ENCODE results near the gene CPLX1. TPM values are rescaled to one million over a fixed set of nuclear protein-coding genes. Genes with fewer than 3 reads are reported as not detected.

Gene CPLX1
- total RNA-seq, 1 donor = not detected

DNA sequence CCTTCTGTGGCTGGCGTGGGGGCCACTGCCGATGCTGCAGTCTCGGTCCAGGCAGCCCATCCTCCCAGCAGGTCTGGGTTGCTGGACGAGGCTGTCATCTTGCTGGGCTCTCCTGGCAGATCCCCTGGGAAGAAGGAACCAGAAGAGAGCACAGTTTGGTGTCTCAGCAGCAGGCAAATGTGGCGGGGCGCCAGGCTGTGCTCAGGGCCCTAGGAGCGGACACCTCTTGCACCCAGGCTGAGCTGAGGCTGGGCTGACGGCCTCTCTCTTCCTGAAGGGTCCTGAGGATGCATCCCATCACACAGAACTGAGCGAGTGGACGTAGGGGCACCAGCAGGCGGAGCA, 39.2 kb upstream of the CPLX1 start:
- TF ChIP-seq CTCF (IDR thresholded peaks at IDR 0.05; ENCODE audit: insufficient read depth, low read depth, low read length) = no peak

DNA sequence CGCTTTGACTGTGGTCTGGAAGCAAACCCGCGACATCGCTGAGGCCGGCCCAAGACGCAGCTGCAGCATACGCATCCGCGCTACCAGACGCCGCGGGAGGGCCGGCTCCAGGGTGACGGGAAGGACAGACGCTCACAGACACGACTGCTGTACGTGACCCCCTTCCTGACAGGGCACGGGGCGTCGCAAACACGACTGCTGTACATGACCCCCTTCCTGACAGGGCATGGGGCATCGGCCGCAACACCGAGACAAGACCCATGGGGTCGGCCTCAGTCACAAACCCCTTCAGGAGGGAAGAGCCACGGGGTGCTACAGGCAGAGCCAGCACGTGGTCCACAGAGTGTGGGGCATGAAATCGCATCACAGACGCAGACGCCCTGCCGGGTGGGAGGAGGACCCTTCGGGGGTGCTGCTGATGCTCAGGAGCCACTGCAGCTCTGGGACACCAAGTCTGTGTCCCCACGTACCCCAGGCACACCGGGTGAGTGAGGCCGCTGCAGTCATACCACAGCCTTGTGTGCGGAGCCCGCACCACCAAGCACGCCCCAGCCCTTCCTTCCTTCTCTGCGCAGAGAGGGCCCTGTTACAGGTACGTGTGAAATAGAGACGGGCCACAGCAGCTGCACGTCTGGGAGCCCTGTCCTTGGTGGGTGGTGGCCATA, 38.7 kb upstream of the CPLX1 start:
- no peak for DNase-seq (ENCODE audit: low read depth)
- H3K4me3 ChIP-seq (ENCODE audit: low read depth, low read length) = no peak overlapping the region
- TF ChIP-seq CTCF (IDR thresholded peaks at IDR 0.05; ENCODE audit: insufficient read depth, low read depth, low read length) = no peak

More for the DNA sequence above, 39.2 kb upstream of the CPLX1 start:
- DNase-seq (ENCODE audit: low read depth) = no peak
- no peak overlapping the region for H3K4me3 ChIP-seq (ENCODE audit: low read depth, low read length)

GRCh38 chr4:860561-860960, 34.6 kb upstream of the CPLX1 start:
- TF ChIP-seq CTCF (IDR thresholded peaks at IDR 0.05; ENCODE audit: insufficient read depth, low read depth, low read length) = no peak
- no peak overlapping the region for H3K4me3 ChIP-seq (ENCODE audit: low read depth, low read length)
- DNase-seq (ENCODE audit: low read depth) = no peak

DNA sequence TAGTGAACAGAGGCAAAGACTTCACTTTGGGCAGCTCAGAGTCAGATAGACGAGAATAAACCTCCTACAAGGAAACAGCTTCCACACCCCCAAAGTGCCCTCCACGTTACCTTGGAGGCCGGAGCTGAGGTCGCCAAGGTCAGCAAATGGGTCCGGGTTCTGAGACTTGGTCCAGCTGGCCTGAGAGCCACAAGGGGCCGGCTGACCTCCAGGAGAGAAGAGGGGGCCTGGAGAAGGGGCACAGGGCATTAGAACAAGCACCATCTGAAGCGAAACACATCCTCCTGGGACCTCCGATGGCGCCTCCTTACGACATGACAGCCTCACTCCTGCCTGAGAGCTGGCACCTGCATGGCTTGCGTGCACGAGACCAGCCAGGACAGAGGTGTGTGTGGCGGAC, 33.6 kb upstream of the CPLX1 start:
- DNase-seq (ENCODE audit: low read depth) = no peak
- no peak for TF ChIP-seq CTCF (IDR thresholded peaks at IDR 0.05; ENCODE audit: insufficient read depth, low read depth, low read length)
- H3K4me3 ChIP-seq (ENCODE audit: low read depth, low read length) = no peak overlapping the region

GRCh38 chr4:858831-859451, 33.0 kb upstream of the CPLX1 start:
- DNase-seq (ENCODE audit: low read depth) = no peak
- no peak overlapping the region for H3K4me3 ChIP-seq (ENCODE audit: low read depth, low read length)
- TF ChIP-seq CTCF (IDR thresholded peaks at IDR 0.05; ENCODE audit: insufficient read depth, low read depth, low read length) = no peak

GRCh38 chr4:858041-858481, 32.1 kb upstream of the CPLX1 start:
- no peak for DNase-seq (ENCODE audit: low read depth)
- TF ChIP-seq CTCF (IDR thresholded peaks at IDR 0.05; ENCODE audit: insufficient read depth, low read depth, low read length) = no peak

More at GRCh38 chr4:858041-858481, 32.1 kb upstream of the CPLX1 start:
- no peak overlapping the region for H3K4me3 ChIP-seq (ENCODE audit: low read depth, low read length)
